Uterus (tissue), 2 donors: Measurements from ENCODE around the gene TMPRSS4.

Experiments
- POLR2A ChIP-seq, 2 donors: fragments of 450-650 bp; IDR thresholded peaks; one replicate each; pipeline ENCODE4 v1.6.1; 2016; ENCODE audit warnings: antibody characterized with exemption in 2 of 2, mild to moderate bottlenecking in 1 of 2, moderate library complexity in 1 of 2
- TF ChIP-seq, protein P1 (sequence below), 4 experiments: fragments of 200-600 bp in 2 of 4; fragments of 450-650 bp in 2 of 4; sonication (generic) in 2 of 4; IDR thresholded peaks; one replicate each; pipeline ENCODE4 v1.5.1; 2016 to 2019; ENCODE audit warnings: antibody characterized with exemption in 4 of 4, mild to moderate bottlenecking in 2 of 4, moderate library complexity in 1 of 4

- TF ChIP-seq, protein P1, sequence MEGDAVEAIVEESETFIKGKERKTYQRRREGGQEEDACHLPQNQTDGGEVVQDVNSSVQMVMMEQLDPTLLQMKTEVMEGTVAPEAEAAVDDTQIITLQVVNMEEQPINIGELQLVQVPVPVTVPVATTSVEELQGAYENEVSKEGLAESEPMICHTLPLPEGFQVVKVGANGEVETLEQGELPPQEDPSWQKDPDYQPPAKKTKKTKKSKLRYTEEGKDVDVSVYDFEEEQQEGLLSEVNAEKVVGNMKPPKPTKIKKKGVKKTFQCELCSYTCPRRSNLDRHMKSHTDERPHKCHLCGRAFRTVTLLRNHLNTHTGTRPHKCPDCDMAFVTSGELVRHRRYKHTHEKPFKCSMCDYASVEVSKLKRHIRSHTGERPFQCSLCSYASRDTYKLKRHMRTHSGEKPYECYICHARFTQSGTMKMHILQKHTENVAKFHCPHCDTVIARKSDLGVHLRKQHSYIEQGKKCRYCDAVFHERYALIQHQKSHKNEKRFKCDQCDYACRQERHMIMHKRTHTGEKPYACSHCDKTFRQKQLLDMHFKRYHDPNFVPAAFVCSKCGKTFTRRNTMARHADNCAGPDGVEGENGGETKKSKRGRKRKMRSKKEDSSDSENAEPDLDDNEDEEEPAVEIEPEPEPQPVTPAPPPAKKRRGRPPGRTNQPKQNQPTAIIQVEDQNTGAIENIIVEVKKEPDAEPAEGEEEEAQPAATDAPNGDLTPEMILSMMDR (IDR thresholded peaks at IDR 0.05) = no peak
- TF ChIP-seq POLR2A (IDR thresholded peaks at IDR 0.05) = no peak
These were observed 19.1 kb downstream of the TMPRSS4 start for GRCh38 chr11:118095967-118096367.
